H9 (cell line): Measurements from ENCODE around the gene PCYT1B. TPM values are rescaled to one million over a fixed set of nuclear protein-coding genes. Genes with fewer than 3 reads are reported as not detected.

Source experiments
- DNase-seq: peaks from one replicate; pipeline ENCODE4 v3.0.0-alpha.2; 2017
- H2AFZ ChIP-seq: one replicate; pipeline ENCODE4 v1.6.1; 2013; ENCODE audit warnings: mild to moderate bottlenecking, low read length, control low read depth, moderate library complexity
- H2AK5ac ChIP-seq: 2 replicates; pipeline ENCODE4 v1.6.1; 2013; ENCODE audit warnings: low read length, control low read depth, mixed read lengths; ENCODE audit not compliant: insufficient read length
- H2BK120ac ChIP-seq: one replicate; pipeline ENCODE4 v1.6.1; 2013; ENCODE audit warnings: low read depth, mild to moderate bottlenecking, low read length, control low read depth, inconsistent platforms; ENCODE audit not compliant: poor library complexity, severe bottlenecking
- H2BK12ac ChIP-seq: 2 replicates; pipeline ENCODE4 v1.6.1; 2013; ENCODE audit warnings: low read length, control low read depth, mixed read lengths, low read depth; ENCODE audit not compliant: insufficient read length
- H2BK15ac ChIP-seq: 2 replicates; pipeline ENCODE4 v1.6.1; 2013; ENCODE audit warnings: low read depth, low read length, control low read depth
- H2BK20ac ChIP-seq: one replicate; pipeline ENCODE4 v1.6.1; 2013; ENCODE audit warnings: low read depth, mild to moderate bottlenecking, low read length, control low read depth, inconsistent platforms; ENCODE audit not compliant: poor library complexity, severe bottlenecking
- H2BK5ac ChIP-seq: 2 replicates; pipeline ENCODE4 v1.6.1; 2013; ENCODE audit warnings: low read length, control low read depth, mixed read lengths; ENCODE audit not compliant: insufficient read length
- H3K14ac ChIP-seq: 2 replicates; pipeline ENCODE4 v1.6.1; 2013; ENCODE audit warnings: low read length, control low read depth; ENCODE audit not compliant: insufficient read depth
- H3K18ac ChIP-seq: 2 replicates; pipeline ENCODE4 v1.6.1; 2013; ENCODE audit warnings: low read depth, mild to moderate bottlenecking, mixed read lengths, low read length, control low read depth; ENCODE audit not compliant: insufficient read length
- H3K23ac ChIP-seq: 2 replicates; pipeline ENCODE4 v1.6.1; 2013; ENCODE audit warnings: low read length, control low read depth, mixed read lengths, low read depth; ENCODE audit not compliant: insufficient read length
- H3K23me2 ChIP-seq: 2 replicates; pipeline ENCODE4 v1.6.1; 2013; ENCODE audit warnings: low read depth, mild to moderate bottlenecking, mixed read lengths, low read length, control low read depth; ENCODE audit not compliant: insufficient read length, poor library complexity, severe bottlenecking
- H3K27ac ChIP-seq: 2 replicates; pipeline ENCODE4 v1.5.1; 2013; ENCODE audit warnings: low read length, control low read depth, mixed read lengths, low read depth; ENCODE audit not compliant: insufficient read length
- H3K27me3 ChIP-seq: 2 replicates; pipeline ENCODE4 v1.6.1; 2013; ENCODE audit warnings: low read length, control low read depth, inconsistent platforms; ENCODE audit not compliant: insufficient read depth
- H3K4ac ChIP-seq: 2 replicates; pipeline ENCODE4 v1.6.1; 2013; ENCODE audit warnings: low read depth, mild to moderate bottlenecking, control low read depth, inconsistent platforms, low read length, moderate library complexity
- H3K4me1 ChIP-seq: 2 replicates; pipeline ENCODE4 v1.6.1; 2013; ENCODE audit warnings: low read length, control low read depth, inconsistent platforms; ENCODE audit not compliant: insufficient read depth
- H3K4me2 ChIP-seq: 2 replicates; pipeline ENCODE4 v1.6.1; 2013; ENCODE audit warnings: low read length, control low read depth, mixed read lengths; ENCODE audit not compliant: insufficient read length, insufficient read depth
- H3K56ac ChIP-seq: 2 replicates; pipeline ENCODE4 v1.6.1; 2013; ENCODE audit warnings: low read depth, mild to moderate bottlenecking, mixed read lengths, low read length, control low read depth; ENCODE audit not compliant: insufficient read length
- H3K79me1 ChIP-seq: 2 replicates; pipeline ENCODE4 v1.6.1; 2013; ENCODE audit warnings: low read depth, mild to moderate bottlenecking, moderate library complexity, low read length, control low read depth, inconsistent platforms; ENCODE audit not compliant: insufficient read depth, poor library complexity, severe bottlenecking
- H3K79me2 ChIP-seq: 2 replicates; pipeline ENCODE4 v1.6.1; 2013; ENCODE audit warnings: low read length, control low read depth, inconsistent platforms; ENCODE audit not compliant: insufficient read depth
- H3K9ac ChIP-seq: 2 replicates; pipeline ENCODE4 v1.6.1; 2013; ENCODE audit warnings: low read length, control low read depth, mixed read lengths; ENCODE audit not compliant: insufficient read length; ENCODE audit errors: extremely low read depth
- H3K9me3 ChIP-seq: one replicate; pipeline ENCODE4 v1.6.1; 2013; ENCODE audit warnings: low read depth, low read length, inconsistent platforms; ENCODE audit not compliant: control insufficient read depth
- H3T11ph ChIP-seq: one replicate; pipeline ENCODE4 v1.6.1; 2013; ENCODE audit warnings: mild to moderate bottlenecking, low read length, control low read depth, inconsistent platforms
- H4K20me1 ChIP-seq: one replicate; pipeline ENCODE4 v1.6.1; 2013; ENCODE audit not compliant: control insufficient read depth, insufficient read length, insufficient read depth
- H4K5ac ChIP-seq: 2 replicates; pipeline ENCODE4 v1.6.1; 2013; ENCODE audit warnings: low read depth, mild to moderate bottlenecking, mixed read lengths, low read length, control low read depth; ENCODE audit not compliant: insufficient read length
- H4K8ac ChIP-seq: replicated peaks from 2 replicates; pipeline ENCODE4 v1.6.1; 2013; ENCODE audit warnings: low read length, control low read depth, mixed read lengths, low read depth; ENCODE audit not compliant: insufficient read length
- H4K91ac ChIP-seq: 2 replicates; pipeline ENCODE4 v1.6.1; 2013; ENCODE audit warnings: low read depth, mild to moderate bottlenecking, moderate library complexity, mixed read lengths, low read length, control low read depth; ENCODE audit not compliant: insufficient read length
- H3K27ac Mint-ChIP-seq, 3 experiments: 2 replicates in 2 of 3; 3 replicates in 1 of 3; pipeline ENCODE4 v1.8.0; 2020 to 2021; ENCODE audit warnings: mixed read lengths in 3 of 3, mild to moderate bottlenecking in 1 of 3, moderate library complexity in 1 of 3
- H3K27me3 Mint-ChIP-seq: 2 replicates; pipeline ENCODE4 v1.8.0; 2021; ENCODE audit warnings: low read depth, mild to moderate bottlenecking, moderate library complexity, mixed read lengths
- H3K36me3 Mint-ChIP-seq, 3 experiments: 2 replicates in 2 of 3; 3 replicates in 1 of 3; pipeline ENCODE4 v1.8.0; 2020 to 2021; ENCODE audit warnings: low read depth in 3 of 3, mixed read lengths in 3 of 3; ENCODE audit not compliant: insufficient read depth in 1 of 3
- H3K4me1 Mint-ChIP-seq, 2 experiments: 2 replicates each; pipeline ENCODE4 v1.8.0; 2020; ENCODE audit warnings: mixed read lengths in 2 of 2
- H3K4me3 Mint-ChIP-seq, 2 experiments: 2 replicates in 1 of 2; 3 replicates in 1 of 2; pipeline ENCODE4 v1.8.0; 2020 to 2021; ENCODE audit warnings: mild to moderate bottlenecking in 2 of 2, mixed read lengths in 2 of 2, moderate library complexity in 1 of 2
- H3K9me3 Mint-ChIP-seq, 2 experiments: 2 replicates in 1 of 2; 3 replicates in 1 of 2; pipeline ENCODE4 v1.8.0; 2020; ENCODE audit warnings: mild to moderate bottlenecking in 2 of 2, mixed read lengths in 2 of 2, moderate library complexity in 1 of 2
- CTCF ChIP-seq: fragments of 200-600 bp; sonication (generic); conservative IDR thresholded peaks from 3 replicates; pipeline ENCODE4 v1.8.0; 2021; ENCODE audit warnings: antibody characterized with exemption, mild to moderate bottlenecking
- WGBS: extraction: QIAGEN DNeasy Blood & Tissue Kit; methylation state at CpG from one replicate; pipeline ENCODE4 v1.1.7; 2013; ENCODE audit warnings: missing lambda C conversion rate, low lambda C conversion rate, mixed read lengths; ENCODE audit not compliant: insufficient read length; ENCODE audit errors: extremely low coverage; 5-methylcytosine and 5-hydroxymethylcytosine counted together
- total RNA-seq: library from RNA; stranded (reverse); gene quantifications from 2 replicates; pipeline ENCODE4 v1.2.1, GENCODE V29; 2021

The PCYT1B gene
- total RNA-seq, 1 experiment from 2014 or later, result 29.1 TPM

- Histone ChIP-seq H3K56ac (no peak overlapping the region), H2AK5ac (no peak overlapping the region), H2BK20ac (no peak overlapping the region), H2BK12ac (no peak overlapping the region), H3K4me2 (no peak overlapping the region), H2BK5ac (no peak overlapping the region), H3K18ac (no peak overlapping the region), H3K23me2 (no peaks in the 10 kb centered on the region), H4K5ac (no peak overlapping the region), H3T11ph (no peak overlapping the region), H3K27me3 (no peaks in the 10 kb centered on the region; the same call in 1 of the 2 replicates), H4K91ac (no peak overlapping the region), H4K8ac (no peak overlapping the region), H2AFZ (no peak overlapping the region), H4K20me1 (no peaks in the 10 kb centered on the region), H2BK120ac (no peak overlapping the region), H3K9ac (no peak overlapping the region), H3K9me3 (no peaks in the 10 kb centered on the region), H3K27ac (no peak overlapping the region), H3K4me1 (no peaks in the 10 kb centered on the region; the same call in 1 of the 2 replicates), H3K23ac (no peak overlapping the region), H3K14ac (no peak overlapping the region), H3K79me2 (no peaks in the 10 kb centered on the region), H2BK15ac (no peak overlapping the region), H3K4ac (no peak overlapping the region), H3K79me1 (no peaks in the 10 kb centered on the region)
- Mint-ChIP-seq H3K27ac (no peak overlapping the region), H3K36me3 (no peaks in the 10 kb centered on the region), H3K4me3 (no peak overlapping the region), H3K9me3 (no peaks in the 10 kb centered on the region), H3K4me1 (peaks cover 22 to 25% of the 10 kb centered on the region in 2 experiments), H3K27me3 (peaks cover 4% of the 10 kb centered on the region; the same call in 1 of the 2 replicates)
- no CpG with 5 or more reads among the region's 3 CpGs for WGBS
- DNase-seq, result no peak
- TF ChIP-seq CTCF, result no peak
Observed at GRCh38 chrX:24659646-24660045, 12.5 kb upstream of the PCYT1B start.
